ENCODE results near the gene ABLIM2.

The ABLIM2 gene

GRCh38 chr4:8043596-8043995 lies 115.0 kb downstream of the ABLIM2 start:
- H3K27ac ChIP-seq: no peak overlapping the region
- TF ChIP-seq ZFX (IDR thresholded peaks at IDR 0.05) (no peak), CTCF (conservative IDR thresholded peaks at IDR 0.05) (no peak)

GRCh38 chr4:8041868-8042267 lies 116.7 kb downstream of the ABLIM2 start:
- no peak overlapping the region for H3K27ac ChIP-seq
- TF ChIP-seq ZFX (IDR thresholded peaks at IDR 0.05) (no peak), CTCF (conservative IDR thresholded peaks at IDR 0.05) (no peak)

GRCh38 chr4:8041172-8041571 lies 117.4 kb downstream of the ABLIM2 start:
- H3K27ac ChIP-seq: no peak overlapping the region
- TF ChIP-seq ZFX (IDR thresholded peaks at IDR 0.05) (no peak), CTCF (conservative IDR thresholded peaks at IDR 0.05) (no peak)

DNA sequence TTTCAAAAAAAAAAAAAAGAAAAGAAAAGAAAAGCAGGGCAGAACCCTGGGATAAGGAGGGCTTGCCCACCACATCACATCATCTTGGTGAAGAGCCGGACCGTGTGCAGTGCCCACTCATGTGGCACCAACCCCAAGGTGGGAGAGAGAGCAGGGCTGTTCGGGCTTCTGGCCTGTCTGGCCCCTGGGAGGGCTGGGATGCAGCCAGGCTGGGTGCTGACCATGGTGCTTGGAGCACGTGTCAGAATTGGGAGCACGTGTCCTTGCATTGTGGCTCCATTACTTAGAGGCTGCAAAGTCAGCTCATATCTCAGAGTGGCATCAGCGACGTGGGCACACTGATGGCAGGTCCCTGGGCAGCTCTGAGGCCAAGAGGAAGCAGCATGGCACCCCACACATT lies 118.0 kb downstream of the ABLIM2 start:
- no peak for TF ChIP-seq ZFX (IDR thresholded peaks at IDR 0.05)
- no peak for TF ChIP-seq CTCF (conservative IDR thresholded peaks at IDR 0.05)
- no peak overlapping the region for H3K27ac ChIP-seq

DNA sequence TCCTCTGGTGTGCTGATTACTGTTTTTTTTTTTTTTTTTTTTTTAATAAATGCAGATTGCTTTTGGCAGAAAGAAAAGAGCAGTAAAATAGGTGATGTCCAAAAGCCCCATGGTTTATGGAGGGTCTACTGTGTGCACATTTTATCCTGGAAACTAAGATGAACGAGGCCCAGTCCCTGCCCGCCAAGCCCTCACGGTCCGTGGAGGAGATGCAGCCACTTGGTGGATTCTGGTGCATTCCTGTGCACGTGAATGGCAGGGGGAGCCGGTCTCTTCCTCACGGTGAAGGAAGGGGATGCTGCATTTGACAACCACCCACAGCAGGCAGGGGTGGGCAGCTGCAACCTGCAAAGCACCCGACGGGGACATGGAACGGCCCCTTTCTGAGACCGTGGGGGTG lies 118.8 kb downstream of the ABLIM2 start:
- TF ChIP-seq CTCF (conservative IDR thresholded peaks at IDR 0.05): no peak
- no peak for TF ChIP-seq ZFX (IDR thresholded peaks at IDR 0.05)
- H3K27ac ChIP-seq: no peak overlapping the region

DNA sequence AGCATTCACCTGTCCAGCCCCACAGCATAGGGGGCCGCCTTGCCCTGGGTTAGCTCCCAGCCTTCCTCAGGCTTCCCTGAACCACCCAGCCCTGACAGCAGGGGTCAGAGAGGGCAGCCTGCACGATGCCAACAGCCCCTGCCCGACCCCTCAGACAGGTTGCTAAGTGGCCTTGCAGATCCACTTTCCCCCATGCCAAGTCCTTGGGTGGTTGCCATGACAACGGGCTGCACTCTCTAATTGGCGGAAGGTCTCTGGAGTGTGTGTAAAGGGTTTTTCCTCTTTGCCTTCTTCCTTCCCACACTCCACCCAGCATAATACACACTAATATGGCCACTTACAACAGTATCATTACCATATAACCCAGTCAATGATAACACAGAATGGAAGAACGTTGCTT lies 119.3 kb downstream of the ABLIM2 start:
- TF ChIP-seq ZFX (IDR thresholded peaks at IDR 0.05) (no peak), CTCF (conservative IDR thresholded peaks at IDR 0.05) (no peak)
- no peak overlapping the region for H3K27ac ChIP-seq

DNA sequence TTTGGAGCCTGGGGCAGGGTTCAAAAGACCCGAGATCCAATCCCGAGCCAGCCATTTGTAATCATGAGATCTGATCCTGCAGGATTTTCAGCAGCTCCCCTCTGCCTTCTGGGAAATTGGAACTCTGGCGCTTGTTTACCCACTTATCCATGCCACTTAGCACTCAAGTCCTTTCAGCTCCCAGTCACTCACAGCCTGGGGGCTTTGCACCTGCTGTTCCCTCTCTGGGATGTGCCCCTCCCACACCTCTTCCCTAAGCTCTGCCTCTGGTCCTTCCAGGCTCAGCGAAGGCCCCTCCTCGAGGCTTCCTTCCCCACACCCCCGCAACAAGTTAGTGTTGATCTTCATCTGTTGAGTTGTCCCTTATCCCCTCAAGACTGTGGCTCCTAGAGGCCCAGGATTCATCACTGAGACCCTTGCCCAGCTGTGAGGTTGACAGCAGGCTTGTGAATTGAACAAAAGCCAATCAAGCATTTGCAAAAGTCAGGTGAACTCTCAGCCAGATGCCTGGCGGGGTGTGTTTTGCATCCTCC lies 119.8 kb downstream of the ABLIM2 start:
- H3K27ac ChIP-seq: no peak overlapping the region
- TF ChIP-seq ZFX (IDR thresholded peaks at IDR 0.05) (no peak), CTCF (conservative IDR thresholded peaks at IDR 0.05) (no peak)

Data from C4-2B (cell line).